Colonic mucosa (tissue), 4 donors: Measurements from ENCODE around the gene SCMH1. TPM values are rescaled to one million over a fixed set of nuclear protein-coding genes. Genes with fewer than 3 reads are reported as not detected.
"Not testable (repeated sequence)": the region's sequence is repeated elsewhere in the genome, so short reads cannot be mapped to it uniquely, and the experiment has no call there.

Source experiments
- DNase-seq: peaks from one replicate; pipeline ENCODE4 v3.0.0-alpha.2; 2020
- H3K27ac ChIP-seq: fragments of 200-600 bp; one replicate; pipeline ENCODE4 v1.8.0; 2021
- H3K27me3 ChIP-seq: fragments of 200-600 bp; one replicate; pipeline ENCODE4 v1.8.0; 2021
- H3K36me3 ChIP-seq: fragments of 200-600 bp; one replicate; pipeline ENCODE4 v1.8.0; 2021
- H3K4me1 ChIP-seq: fragments of 200-600 bp; one replicate; pipeline ENCODE4 v1.8.0; 2021; ENCODE audit warnings: mild to moderate bottlenecking
- H3K4me3 ChIP-seq: fragments of 200-600 bp; one replicate; pipeline ENCODE4 v1.8.0; 2021
- H3K9ac ChIP-seq, 2 donors: one replicate each; pipeline ENCODE4 v1.7.0; 2013; ENCODE audit warnings: control low read depth in 2 of 2, low read depth in 2 of 2, low read length in 2 of 2
- H3K9me3 ChIP-seq: fragments of 200-600 bp; one replicate; pipeline ENCODE4 v1.8.0; 2021
- intact Hi-C: fragments of 100-400 bp; cut with DNase I; formaldehyde crosslinking; loops from one replicate; pipeline ENCODE4 v1.14.1; 2022
- total RNA-seq, 2 donors: library from RNA; stranded (reverse); fragmentation: NEBNext Ultra II Directional in 1 of 2; extraction: Animal tissue kit (Norgen Biotek cat#: 25700) in 1 of 2; gene quantifications; one replicate each; pipeline ENCODE4 v1.2.1, GENCODE V29; 2021
- TF ChIP-seq, protein P1 (sequence below): fragments of 200-600 bp; IDR thresholded peaks from one replicate; pipeline ENCODE4 v1.8.0; 2022; ENCODE audit warnings: antibody characterized with exemption, mild to moderate bottlenecking
- donor health status: healthy.
- donor health status: DM: no; HTN: no; CAD: no.
- donor health status: DM: no; HTN: no; CAD: no.

SCMH1 gene
- total RNA-seq, 2 donors from 2014 or later: 26.3 to 32.7 TPM

DNA sequence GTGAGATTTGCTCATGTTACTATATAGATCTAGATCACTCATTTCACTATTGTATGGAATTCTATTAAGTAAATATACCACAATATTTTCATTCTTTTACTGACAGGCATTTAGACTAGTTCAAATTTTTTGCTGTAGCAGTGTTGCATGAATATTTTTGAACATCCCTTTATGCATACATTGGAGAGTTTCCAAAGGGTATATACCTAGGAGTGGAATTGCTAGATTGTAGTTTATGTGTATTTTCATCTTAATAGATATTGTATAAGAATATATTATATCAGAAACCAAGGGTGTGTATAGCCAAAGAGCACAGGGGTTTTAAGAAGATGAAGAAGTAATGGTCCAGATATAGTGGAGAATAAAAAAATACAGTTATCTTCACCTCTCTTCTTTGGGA lies 6.2 kb downstream of the SCMH1 start:
- intact Hi-C loops: no loop called here
- H3K4me1 ChIP-seq: peaks cover 4% of the 10 kb centered on the region
- DNase-seq: no peak

DNA sequence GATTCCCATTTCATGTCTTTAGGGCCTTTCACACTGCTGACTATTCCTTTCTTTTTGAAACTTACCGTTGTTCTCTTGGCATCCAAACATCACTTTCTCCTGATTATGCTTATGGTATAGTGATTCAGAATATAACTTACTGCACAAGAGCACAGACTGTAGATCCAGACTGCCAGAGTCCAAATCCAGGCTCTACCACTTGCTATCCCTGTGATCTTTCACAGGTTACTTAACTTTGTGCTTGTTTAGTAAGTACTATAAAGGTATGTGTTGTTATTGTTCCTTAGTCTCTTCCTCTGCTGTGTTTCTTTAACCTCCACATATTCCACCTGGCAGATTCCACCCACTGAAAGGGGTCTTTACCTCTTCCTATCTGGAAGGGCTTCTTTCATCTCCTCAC lies 8.4 kb downstream of the SCMH1 start:
- no peaks in the 10 kb centered on the region for H3K9me3 ChIP-seq

More for the DNA sequence above, 6.2 kb downstream of the SCMH1 start:
- Histone ChIP-seq H3K27ac (no peak overlapping the region), H3K9ac (no peak overlapping the region), H3K27me3 (no peaks in the 10 kb centered on the region), H3K9me3 (no peaks in the 10 kb centered on the region), H3K36me3 (no peaks in the 10 kb centered on the region), H3K4me3 (no peak overlapping the region)
- TF ChIP-seq, protein P1, sequence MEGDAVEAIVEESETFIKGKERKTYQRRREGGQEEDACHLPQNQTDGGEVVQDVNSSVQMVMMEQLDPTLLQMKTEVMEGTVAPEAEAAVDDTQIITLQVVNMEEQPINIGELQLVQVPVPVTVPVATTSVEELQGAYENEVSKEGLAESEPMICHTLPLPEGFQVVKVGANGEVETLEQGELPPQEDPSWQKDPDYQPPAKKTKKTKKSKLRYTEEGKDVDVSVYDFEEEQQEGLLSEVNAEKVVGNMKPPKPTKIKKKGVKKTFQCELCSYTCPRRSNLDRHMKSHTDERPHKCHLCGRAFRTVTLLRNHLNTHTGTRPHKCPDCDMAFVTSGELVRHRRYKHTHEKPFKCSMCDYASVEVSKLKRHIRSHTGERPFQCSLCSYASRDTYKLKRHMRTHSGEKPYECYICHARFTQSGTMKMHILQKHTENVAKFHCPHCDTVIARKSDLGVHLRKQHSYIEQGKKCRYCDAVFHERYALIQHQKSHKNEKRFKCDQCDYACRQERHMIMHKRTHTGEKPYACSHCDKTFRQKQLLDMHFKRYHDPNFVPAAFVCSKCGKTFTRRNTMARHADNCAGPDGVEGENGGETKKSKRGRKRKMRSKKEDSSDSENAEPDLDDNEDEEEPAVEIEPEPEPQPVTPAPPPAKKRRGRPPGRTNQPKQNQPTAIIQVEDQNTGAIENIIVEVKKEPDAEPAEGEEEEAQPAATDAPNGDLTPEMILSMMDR: no peak

DNA sequence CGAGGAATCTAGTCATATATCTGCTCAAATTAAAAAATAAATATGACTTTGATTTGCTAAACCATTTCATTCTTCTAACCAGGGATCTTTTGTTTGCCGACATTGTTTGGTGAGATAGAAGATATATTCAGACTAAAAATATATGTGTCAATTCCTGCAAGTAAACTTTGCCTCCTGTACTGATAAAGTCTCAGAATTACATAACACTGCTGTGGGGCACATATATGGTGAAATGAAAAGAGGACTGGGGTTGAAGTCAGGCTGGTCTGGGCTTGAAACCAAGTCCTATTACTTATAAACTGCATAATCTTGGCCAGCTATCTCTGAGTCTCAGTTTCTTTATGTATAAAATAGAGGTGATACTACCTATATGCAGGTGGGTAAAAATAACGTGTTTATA lies 9.8 kb downstream of the SCMH1 start:
- Histone ChIP-seq H3K4me3 (no peak overlapping the region), H3K36me3 (no peaks in the 10 kb centered on the region), H3K27me3 (no peaks in the 10 kb centered on the region), H3K4me1 (no peaks in the 10 kb centered on the region), H3K9me3 (no peaks in the 10 kb centered on the region), H3K27ac (no peak overlapping the region), H3K9ac (no peak overlapping the region)
- intact Hi-C loops: no loop called here
- TF ChIP-seq, protein P1: no peak
- DNase-seq: no peak

More for the DNA sequence above, 8.4 kb downstream of the SCMH1 start:
- no peak for DNase-seq
- Histone ChIP-seq H3K4me3 (no peak overlapping the region), H3K36me3 (no peaks in the 10 kb centered on the region), H3K4me1 (no peaks in the 10 kb centered on the region), H3K27ac (no peak overlapping the region), H3K9ac (no peak overlapping the region), H3K27me3 (no peaks in the 10 kb centered on the region)
- intact Hi-C loops: no loop called here
- TF ChIP-seq, protein P1: no peak

DNA sequence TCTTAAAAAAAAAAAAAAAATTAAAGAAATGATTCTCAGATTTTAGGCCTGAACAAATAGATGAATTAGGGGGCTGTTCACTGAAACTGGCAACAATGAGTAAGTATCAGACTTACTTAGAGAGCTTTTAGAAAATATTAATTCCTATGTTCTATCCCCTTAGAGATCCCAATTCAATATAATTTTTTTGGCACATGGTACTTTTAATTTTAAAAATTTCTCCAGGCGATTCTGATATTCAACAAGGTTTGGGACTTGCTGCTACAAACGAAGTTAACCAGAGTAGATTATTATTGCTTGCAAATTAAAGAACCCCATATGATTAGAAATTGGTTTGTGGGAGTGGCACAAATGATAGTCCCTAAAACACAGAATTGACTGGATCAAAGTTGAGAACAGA lies 11.4 kb downstream of the SCMH1 start:
- H3K9me3 ChIP-seq: no peaks in the 10 kb centered on the region
- no peak overlapping the region for H3K4me3 ChIP-seq
- no peak for DNase-seq
- H3K4me1 ChIP-seq: no peaks in the 10 kb centered on the region
- intact Hi-C loops: no loop called here
- H3K27me3 ChIP-seq: no peaks in the 10 kb centered on the region
- TF ChIP-seq, protein P1: no peak
- H3K36me3 ChIP-seq: no peaks in the 10 kb centered on the region
- H3K9ac ChIP-seq: no peak overlapping the region
- no peak overlapping the region for H3K27ac ChIP-seq

DNA sequence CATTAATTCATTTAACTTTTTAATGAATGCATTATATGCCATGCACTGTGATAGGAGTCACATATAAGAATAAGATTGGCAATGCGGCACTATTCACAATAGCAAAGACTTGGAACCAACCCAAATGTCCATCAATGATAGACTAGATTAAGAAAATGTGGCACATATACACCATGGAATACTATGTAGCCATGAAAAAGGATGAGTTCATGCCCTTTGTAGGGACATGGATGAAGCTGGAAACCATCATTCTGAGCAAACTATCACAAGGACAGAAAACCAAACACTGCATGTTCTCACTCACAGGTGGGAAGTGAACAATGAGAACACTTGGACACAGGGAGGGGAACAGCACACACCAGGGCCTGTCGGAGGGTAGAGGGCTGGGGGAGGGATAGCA lies 12.9 kb downstream of the SCMH1 start:
- H3K9ac ChIP-seq, H3K27ac ChIP-seq, DNase-seq, H3K36me3 ChIP-seq, H3K27me3 ChIP-seq, intact Hi-C loops, H3K9me3 ChIP-seq, H3K4me1 ChIP-seq, H3K4me3 ChIP-seq: not testable (repeated sequence)

DNA sequence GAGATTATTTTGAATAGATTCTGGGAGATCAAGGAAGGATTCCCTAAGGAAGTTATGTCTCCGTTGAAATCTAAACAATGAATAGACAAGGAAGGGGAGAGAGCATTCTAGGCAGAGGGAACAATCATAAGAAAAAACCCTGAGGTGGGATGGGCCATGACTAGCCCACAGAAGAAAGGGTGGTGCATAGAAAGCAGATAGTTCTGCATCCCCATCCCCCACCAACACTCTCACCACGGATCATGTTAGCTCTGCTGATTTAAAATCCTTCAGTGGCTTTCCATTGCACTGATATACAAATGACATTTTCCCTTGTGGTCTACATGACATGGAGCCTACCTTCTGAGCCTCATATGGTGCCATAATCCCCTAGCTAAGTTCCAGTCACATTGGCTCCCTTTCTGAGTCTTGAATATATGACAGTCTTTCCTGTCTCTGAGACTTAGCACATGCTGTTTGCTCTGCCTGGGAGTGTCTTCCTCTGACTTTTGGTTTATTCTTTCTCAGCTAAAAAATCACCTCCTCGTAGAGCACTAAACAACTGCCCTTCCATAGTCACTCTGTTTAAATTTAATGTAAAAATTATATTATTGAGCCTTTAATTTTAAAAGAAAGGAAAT lies 15.2 kb downstream of the SCMH1 start:
- no peaks in the 10 kb centered on the region for H3K9me3 ChIP-seq
- H3K36me3 ChIP-seq: no peaks in the 10 kb centered on the region
- DNase-seq: no peak
- H3K4me3 ChIP-seq: no peak overlapping the region
- intact Hi-C loops: no loop called here
- TF ChIP-seq, protein P1: no peak
- no peak overlapping the region for H3K9ac ChIP-seq
- H3K4me1 ChIP-seq: no peaks in the 10 kb centered on the region
- no peak overlapping the region for H3K27ac ChIP-seq
- no peaks in the 10 kb centered on the region for H3K27me3 ChIP-seq
